Ishikawa (cell line): ENCODE results near the gene NF2.

ENCODE experiments used
- EP300 ChIP-seq: IDR thresholded peaks from 2 replicates; pipeline ENCODE4 v1.6.1; 2012; ENCODE audit warnings: borderline replicate concordance
- RAD21 ChIP-seq: IDR thresholded peaks from 2 replicates; pipeline ENCODE4 v1.6.1; 2012; ENCODE audit warnings: low read depth

- TF ChIP-seq RAD21 (no peak), EP300 (no peak)
These were observed 118.7 kb downstream of the NF2 start for GRCh38 chr22:29722151-29722550.
